SJSA1 (cell line): ENCODE measurements around the gene DNAH8. TPM values are rescaled to one million over a fixed set of nuclear protein-coding genes. Genes with fewer than 3 reads are reported as not detected.
"Not testable (repeated sequence)": the region's sequence is repeated elsewhere in the genome, so short reads cannot be mapped to it uniquely, and the experiment has no call there.

Source experiments
- DNase-seq, 2 experiments: peaks; one replicate each; pipeline ENCODE4 v3.0.0-alpha.2; 2015 to 2020; ENCODE audit warnings: low spot score in 2 of 2, low read depth in 1 of 2
- H3K27ac ChIP-seq: fragments of 250-450 bp; sonication (Bioruptor Pico); 2 replicates; pipeline ENCODE4 v1.5.1; 2020; ENCODE audit warnings: mild to moderate bottlenecking, moderate library complexity
- H3K27me3 ChIP-seq: fragments of 250-450 bp; sonication (Bioruptor Pico); replicated peaks from 2 replicates; pipeline ENCODE4 v1.5.1; 2020; ENCODE audit warnings: mild to moderate bottlenecking, moderate library complexity
- H3K36me3 ChIP-seq: fragments of 250-450 bp; sonication (Bioruptor Pico); 2 replicates; pipeline ENCODE4 v1.5.1; 2020; ENCODE audit warnings: mild to moderate bottlenecking
- H3K4me1 ChIP-seq: fragments of 250-450 bp; sonication (Bioruptor Pico); replicated peaks from 2 replicates; pipeline ENCODE4 v1.6.1; 2021; ENCODE audit warnings: mild to moderate bottlenecking
- H3K4me3 ChIP-seq: fragments of 250-450 bp; sonication (Bioruptor Pico); 2 replicates; pipeline ENCODE4 v1.5.1; 2020; ENCODE audit warnings: mild to moderate bottlenecking
- H3K9me3 ChIP-seq: fragments of 250-450 bp; sonication (Bioruptor Pico); replicated peaks from 2 replicates; pipeline ENCODE4 v1.5.1; 2020; ENCODE audit warnings: mild to moderate bottlenecking
- total RNA-seq: library from RNA; depleted of rRNA; stranded (reverse); fragments of >200 nt; shearing (Covaris generic); gene quantifications from 2 replicates; pipeline ENCODE4 v1.2.3, GENCODE V29; 2014

DNAH8 gene
- total RNA-seq, 1 experiment from 2014 or later = not detected

GRCh38 chr6:38906582-38906981 lies 191.5 kb downstream of the DNAH8 start:
- DNase-seq = no peak
- H3K4me3 ChIP-seq = no peak overlapping the region
- H3K27ac ChIP-seq = no peak overlapping the region
- no peaks in the 10 kb centered on the region for H3K27me3 ChIP-seq
- no peaks in the 10 kb centered on the region for H3K9me3 ChIP-seq
- no peaks in the 10 kb centered on the region for H3K4me1 ChIP-seq
- H3K36me3 ChIP-seq = no peaks in the 10 kb centered on the region

- Histone ChIP-seq H3K27me3 (no peaks in the 10 kb centered on the region), H3K36me3 (no peaks in the 10 kb centered on the region), H3K4me3 (no peak overlapping the region), H3K4me1 (no peaks in the 10 kb centered on the region), H3K9me3 (no peaks in the 10 kb centered on the region), H3K27ac (no peak overlapping the region)
- DNase-seq = no peak
Measured at GRCh38 chr6:38907264-38907663, 192.2 kb downstream of the DNAH8 start.

- no peaks in the 10 kb centered on the region for H3K9me3 ChIP-seq
- H3K27ac ChIP-seq = no peak overlapping the region
- no peaks in the 10 kb centered on the region for H3K4me1 ChIP-seq
- DNase-seq = no peak
- H3K4me3 ChIP-seq = no peak overlapping the region
- H3K27me3 ChIP-seq = no peaks in the 10 kb centered on the region
- no peaks in the 10 kb centered on the region for H3K36me3 ChIP-seq
Measured at GRCh38 chr6:38909015-38909730, 194.1 kb downstream of the DNAH8 start.

- no peak for DNase-seq
- Histone ChIP-seq H3K4me3 (no peak overlapping the region), H3K36me3 (no peaks in the 10 kb centered on the region), H3K27me3 (no peaks in the 10 kb centered on the region), H3K27ac (no peak overlapping the region), H3K9me3 (no peaks in the 10 kb centered on the region), H3K4me1 (no peaks in the 10 kb centered on the region)
Measured at GRCh38 chr6:38910207-38910606, 195.1 kb downstream of the DNAH8 start.

- no peaks in the 10 kb centered on the region for H3K36me3 ChIP-seq
- no peaks in the 10 kb centered on the region for H3K4me1 ChIP-seq
- H3K27me3 ChIP-seq = no peaks in the 10 kb centered on the region
- DNase-seq = no peak
- H3K27ac ChIP-seq = no peak overlapping the region
- H3K4me3 ChIP-seq = no peak overlapping the region
- H3K9me3 ChIP-seq = no peaks in the 10 kb centered on the region
Measured at GRCh38 chr6:38912378-38912777, 197.3 kb downstream of the DNAH8 start.

GRCh38 chr6:38915205-38915925 lies 200.3 kb downstream of the DNAH8 start:
- no peak overlapping the region for H3K4me3 ChIP-seq
- no peaks in the 10 kb centered on the region for H3K4me1 ChIP-seq
- H3K27ac ChIP-seq = no peak overlapping the region
- no peaks in the 10 kb centered on the region for H3K9me3 ChIP-seq
- no peaks in the 10 kb centered on the region for H3K36me3 ChIP-seq
- no peak for DNase-seq
- peaks cover 14% of the 10 kb centered on the region; the same call in 1 of the 2 replicates for H3K27me3 ChIP-seq

- not testable (repeated sequence) for H3K4me1 ChIP-seq, H3K9me3 ChIP-seq, DNase-seq, H3K27ac ChIP-seq, H3K4me3 ChIP-seq, H3K36me3 ChIP-seq
- peaks cover 14% of the 10 kb centered on the region; the same call in 1 of the 2 replicates for H3K27me3 ChIP-seq
Measured at GRCh38 chr6:38921540-38921939, 206.4 kb downstream of the DNAH8 start.

- Histone ChIP-seq H3K4me1 (no peaks in the 10 kb centered on the region), H3K27ac (no peak overlapping the region), H3K4me3 (no peak overlapping the region), H3K9me3 (no peaks in the 10 kb centered on the region), H3K27me3 (peaks cover 3% of the 10 kb centered on the region; the same call in 1 of the 2 replicates), H3K36me3 (no peaks in the 10 kb centered on the region)
- no peak for DNase-seq
Measured at GRCh38 chr6:38924791-38925509, 209.8 kb downstream of the DNAH8 start.

- no peak for DNase-seq
- H3K9me3 ChIP-seq = no peaks in the 10 kb centered on the region
- H3K27ac ChIP-seq = no peak overlapping the region
- H3K4me1 ChIP-seq = no peaks in the 10 kb centered on the region
- H3K27me3 ChIP-seq = peaks cover 3% of the 10 kb centered on the region; the same call in 1 of the 2 replicates
- no peak overlapping the region for H3K4me3 ChIP-seq
- no peaks in the 10 kb centered on the region for H3K36me3 ChIP-seq
Measured at GRCh38 chr6:38929560-38929959, 214.4 kb downstream of the DNAH8 start.

GRCh38 chr6:38933426-38933825 lies 218.3 kb downstream of the DNAH8 start:
- Histone ChIP-seq H3K27ac (no peak overlapping the region), H3K36me3 (no peaks in the 10 kb centered on the region), H3K4me1 (no peaks in the 10 kb centered on the region), H3K27me3 (peaks cover 3% of the 10 kb centered on the region; the same call in 1 of the 2 replicates), H3K9me3 (no peaks in the 10 kb centered on the region), H3K4me3 (no peak overlapping the region)
- no peak for DNase-seq

GRCh38 chr6:38935051-38935450 lies 219.9 kb downstream of the DNAH8 start:
- no peaks in the 10 kb centered on the region; the same call in none of the 2 replicates for H3K27me3 ChIP-seq
- H3K4me3 ChIP-seq = no peak overlapping the region
- no peaks in the 10 kb centered on the region for H3K9me3 ChIP-seq
- H3K36me3 ChIP-seq = no peaks in the 10 kb centered on the region
- H3K4me1 ChIP-seq = no peaks in the 10 kb centered on the region
- DNase-seq = no peak
- no peak overlapping the region for H3K27ac ChIP-seq

GRCh38 chr6:38937839-38938613 lies 222.9 kb downstream of the DNAH8 start:
- no peak overlapping the region for H3K4me3 ChIP-seq
- H3K27me3 ChIP-seq = peaks cover 3% of the 10 kb centered on the region; the same call in 1 of the 2 replicates
- no peaks in the 10 kb centered on the region for H3K36me3 ChIP-seq
- H3K27ac ChIP-seq = no peak overlapping the region
- H3K9me3 ChIP-seq = no peaks in the 10 kb centered on the region
- no peaks in the 10 kb centered on the region for H3K4me1 ChIP-seq
- DNase-seq = no peak

- H3K27ac ChIP-seq = no peak overlapping the region
- H3K4me1 ChIP-seq = no peaks in the 10 kb centered on the region
- peaks cover 3% of the 10 kb centered on the region; the same call in 1 of the 2 replicates for H3K27me3 ChIP-seq
- no peak for DNase-seq
- no peaks in the 10 kb centered on the region for H3K36me3 ChIP-seq
- H3K9me3 ChIP-seq = no peaks in the 10 kb centered on the region
- H3K4me3 ChIP-seq = no peak overlapping the region
Measured at GRCh38 chr6:38938741-38939140, 223.6 kb downstream of the DNAH8 start.
